HepG2 (cell line): ENCODE data around the gene RMI2. TPM values are rescaled to one million over a fixed set of nuclear protein-coding genes. Genes with fewer than 3 reads are reported as not detected.

Experiments
- ATAC-seq: fragments of 200-7000 bp; cut with Tn5 transposase; 3 replicates; pipeline ENCODE4 v1.9.1; 2020; ENCODE audit warnings: mild to moderate bottlenecking, moderate library complexity
- BruUV-seq: library from RNA; stranded (reverse); fragments of 400-500 nt; replicated peaks from 2 replicates; lab custom pipeline; 2021; lab: Mats Ljungman, UMichigan
- CTCF ChIA-PET: fragments of 300-600 bp; formaldehyde crosslinking; extraction: SDS; loops from one replicate; lab custom pipeline; 2021; ENCODE audit warnings: low total read pairs, inconsistent platforms, low intra/inter-chr PET ratio; lab: Yijun Ruan, JAX
- POLR2A ChIA-PET: fragments of 350-600 bp; sonication (Branson Sonifier 250); formaldehyde crosslinking; loops from one replicate; lab custom pipeline; 2020; ENCODE audit warnings: antibody characterized with exemption, inconsistent platforms; lab: Yijun Ruan, JAX
- DNase-seq: peaks from one replicate; pipeline ENCODE4 v3.0.0-alpha.2; 2015; ENCODE audit warnings: low spot score
- FAIRE-seq: peaks from 3 replicates; lab custom pipeline; 2011; peaks lifted over from hg19 to GRCh38; lab: Jason Lieb, UNC
- H2AFZ ChIP-seq: one replicate; pipeline ENCODE4 v1.6.1; 2011; ENCODE audit warnings: low read length, inconsistent platforms
- H3K27ac ChIP-seq: fragments of 300-600 bp; 3 replicates; pipeline ENCODE4 v1.8.0; 2011; ENCODE audit warnings: mixed run types, mild to moderate bottlenecking, mixed read lengths, low read length, inconsistent platforms; ENCODE audit not compliant: insufficient read depth; ENCODE audit errors: extremely low read length
- H3K27me3 ChIP-seq, 2 experiments: fragments of 200-600 bp in 1 of 2; 2 replicates in 1 of 2; 3 replicates in 1 of 2; pipeline versions ENCODE4 v1.6.0 to v1.8.0; 2011; ENCODE audit warnings: low read length in 2 of 2, mild to moderate bottlenecking in 2 of 2, moderate library complexity in 2 of 2, inconsistent platforms in 1 of 2; ENCODE audit not compliant: insufficient read depth in 2 of 2, control insufficient read depth in 1 of 2
- H3K36me3 ChIP-seq, 2 experiments: fragments of 200-600 bp in 1 of 2; replicated peaks in 1 of 2; 2 replicates in 1 of 2; 3 replicates in 1 of 2; pipeline versions ENCODE4 v1.5.1 to v1.8.0; 2011; ENCODE audit warnings: low read length in 2 of 2, inconsistent platforms in 1 of 2; ENCODE audit not compliant: insufficient read depth in 2 of 2, control insufficient read depth in 1 of 2
- H3K4me1 ChIP-seq: 2 replicates; pipeline ENCODE4 v1.5.1; 2012; ENCODE audit warnings: low read length, inconsistent platforms; ENCODE audit not compliant: insufficient read depth
- H3K4me2 ChIP-seq: 2 replicates; pipeline ENCODE4 v1.6.0; 2011; ENCODE audit warnings: low read depth, low read length, inconsistent platforms
- H3K4me3 ChIP-seq, 3 experiments: fragments of 200-600 bp in 1 of 3; sonication (generic), shearing (Covaris generic) in 1 of 3; replicated peaks in 1 of 3; 2 replicates each; pipeline ENCODE4 v1.5.1; 2011 to 2016; ENCODE audit warnings: low read length in 3 of 3, inconsistent platforms in 2 of 3, low read depth in 2 of 3, mild to moderate bottlenecking in 2 of 3, control low read depth in 1 of 3, mixed read lengths in 1 of 3; ENCODE audit not compliant: insufficient read depth in 1 of 3
- H3K79me2 ChIP-seq: one replicate; pipeline ENCODE4 v1.6.1; 2011; ENCODE audit warnings: low read length, inconsistent platforms; ENCODE audit not compliant: insufficient read depth
- H3K9ac ChIP-seq: 2 replicates; pipeline ENCODE4 v1.6.0; 2011; ENCODE audit warnings: mild to moderate bottlenecking, low read depth, low read length, inconsistent platforms; ENCODE audit not compliant: insufficient read depth
- H3K9me3 ChIP-seq: 2 replicates; pipeline ENCODE4 v1.5.1; 2012; ENCODE audit warnings: mild to moderate bottlenecking, low read length
- H4K20me1 ChIP-seq: 2 replicates; pipeline ENCODE4 v1.6.0; 2011; ENCODE audit warnings: inconsistent platforms, mild to moderate bottlenecking, low read length, moderate library complexity; ENCODE audit not compliant: insufficient read depth
- ARHGAP35 ChIP-seq: sonication (generic); formaldehyde crosslinking; IDR thresholded peaks from 2 replicates; pipeline ENCODE4 v1.9.0; 2022; ENCODE audit warnings: mild to moderate bottlenecking, inconsistent platforms, moderate library complexity, missing genetic modification reagents, borderline replicate concordance
- ATAD3A ChIP-seq: sonication (generic); formaldehyde crosslinking; IDR thresholded peaks from 2 replicates; pipeline ENCODE4 v1.4.0; 2020; ENCODE audit warnings: missing genetic modification reagents
- BRCA1 ChIP-seq: sonication (generic); formaldehyde crosslinking; IDR thresholded peaks from 2 replicates; pipeline ENCODE4 v1.4.0; 2020; ENCODE audit warnings: missing genetic modification reagents
- CAMTA2 ChIP-seq: sonication (generic); formaldehyde crosslinking; IDR thresholded peaks from 2 replicates; pipeline ENCODE4 v1.4.0; 2020; ENCODE audit warnings: mild to moderate bottlenecking, missing genetic modification reagents, borderline replicate concordance
- HNF4G ChIP-seq, 2 experiments: sonication (generic) in 1 of 2; formaldehyde crosslinking in 1 of 2; IDR thresholded peaks; 2 replicates each; pipeline versions ENCODE4 v1.4.0 to v1.6.1; 2011 to 2020; ENCODE audit warnings: borderline replicate concordance in 2 of 2, low read depth in 2 of 2, mild to moderate bottlenecking in 2 of 2, low read length in 1 of 2, missing genetic modification reagents in 1 of 2, moderate library complexity in 1 of 2
- IKZF5 ChIP-seq: IDR thresholded peaks from 2 replicates; pipeline ENCODE4 v1.6.1; 2018; ENCODE audit warnings: missing genetic modification reagents, mild to moderate bottlenecking, missing compliant biosample characterization
- KDM3A ChIP-seq: IDR thresholded peaks from 2 replicates; pipeline ENCODE4 v1.6.1; 2018; ENCODE audit warnings: low read depth, missing compliant biosample characterization
- NFE2L2 ChIP-seq: fragments of 150-350 bp; IDR thresholded peaks from 2 replicates; pipeline ENCODE4 v1.6.1; 2014; ENCODE audit warnings: low read length
- RFX5 ChIP-seq: IDR thresholded peaks from 2 replicates; pipeline ENCODE4 v1.6.1; 2011; ENCODE audit warnings: low read depth, low read length, improper control_type of control experiment
- TERF1 ChIP-seq: sonication (generic); formaldehyde crosslinking; IDR thresholded peaks from 2 replicates; pipeline ENCODE4 v1.8.0; 2022; ENCODE audit warnings: mild to moderate bottlenecking, missing genetic modification reagents, moderate library complexity
- ZBTB38 ChIP-seq: sonication (generic); formaldehyde crosslinking; IDR thresholded peaks from 2 replicates; pipeline ENCODE4 v1.5.1; 2020; ENCODE audit warnings: mild to moderate bottlenecking, missing genetic modification reagents
- ZNF768 ChIP-seq: sonication (generic); formaldehyde crosslinking; IDR thresholded peaks from 2 replicates; pipeline ENCODE4 v1.4.0; 2020; ENCODE audit warnings: missing genetic modification reagents
- WGBS: methylation state at CpG from one replicate; pipeline ENCODE4 v1.1.6; 2017; ENCODE audit warnings: low lambda C conversion rate; 5-methylcytosine and 5-hydroxymethylcytosine counted together
- in situ Hi-C: cut with HindIII; loops from 2 replicates; pipeline ENCODE4 v1.10.0; 2017; ENCODE audit warnings: low pct_unique_long_range_greater_than_20kb; ENCODE audit not compliant: extremely low pct_ligation_motif_present
- intact Hi-C: fragments of 100-400 bp; cut with micrococcal nuclease; formaldehyde crosslinking; loops from one replicate; pipeline ENCODE4 v1.10.0; 2022; ENCODE audit not compliant: unreplicated experiment
- polyA plus RNA-seq, 8 experiments: library from polyadenylated mRNA; depleted of rRNA in 3 of 8; stranded (reverse) in 7 of 8; unstranded in 1 of 8; fragments of >200 nt; fragmentation: Illumina TruSeq in 4 of 8; extraction: Trizol in 4 of 8; gene quantifications; 2 replicates each; pipeline versions ENCODE4 v1.2.1 to v1.2.3, GENCODE V29; 2011 to 2016; ENCODE audit warnings: low read depth in 4 of 8, missing spikeins in 1 of 8, mixed read lengths in 1 of 8; ENCODE audit not compliant: insufficient read depth in 1 of 8
- total RNA-seq, 5 experiments: library from RNA; depleted of rRNA; stranded (reverse); fragments of >200 nt; fragmentation: Illumina TruSeq; extraction: Trizol; gene quantifications; 2 replicates each; pipeline ENCODE4 v1.2.3, GENCODE V29; 2016; ENCODE audit warnings: low read depth in 1 of 5

Gene RMI2
- total and polyA plus RNA-seq, 2 of the 13 experiments (the other 11 are each of a cell fraction or from before 2014, with no cell fraction given): 24.5 to 55.7 TPM

GRCh38 chr16:11299865-11300559 is 45.2 kb upstream of the RMI2 start (continued):
- no peak for TF ChIP-seq TERF1
- TF ChIP-seq BRCA1: no peak
- TF ChIP-seq CAMTA2 (CRISPR knock-in tag): peak; percentile 94; the same call in 1 of the 2 replicates
- no peak for TF ChIP-seq ATAD3A (CRISPR knock-in tag)

DNA sequence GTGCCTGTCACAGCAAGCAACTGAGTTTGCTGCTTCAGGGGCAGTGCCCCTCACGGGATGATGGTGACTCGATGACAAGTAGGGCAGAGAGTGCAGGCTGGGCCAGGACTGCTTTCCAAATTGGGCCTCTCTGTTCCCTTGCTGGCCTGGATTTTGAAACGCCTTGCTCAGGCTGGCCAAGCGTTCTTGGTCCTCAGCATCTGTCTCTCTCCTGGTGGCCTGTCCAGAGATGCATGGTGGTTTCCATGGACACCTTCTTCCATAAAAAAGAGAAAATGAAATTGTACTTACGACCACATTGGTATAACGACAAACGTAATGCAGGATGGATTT is 44.7 kb upstream of the RMI2 start:
- H3K4me3 ChIP-seq: no peak overlapping the region
- peak; percentile 61; the same call in 1 of the 2 replicates for TF ChIP-seq ZBTB38 (CRISPR knock-in tag)
- TF ChIP-seq KDM3A: no peak
- TF ChIP-seq NFE2L2: no peak
- TF ChIP-seq ARHGAP35 (CRISPR knock-in tag): 0 out of 2 replicates have a peak, but pooled peaks have one; percentile 8
- TF ChIP-seq RFX5: no peak
- TF ChIP-seq IKZF5 (CRISPR knock-in tag): peak; percentile 17; the same call in 1 of the 2 replicates
- peak; percentile 74; the same call in 1 of the 2 replicates for TF ChIP-seq ZNF768
- TF ChIP-seq HNF4G (IDR thresholded peaks at IDR 0.05; ENCODE audit: borderline replicate concordance, low read depth, low read length): no peak
- TF ChIP-seq HNF4G (CRISPR knock-in tag; IDR thresholded peaks at IDR 0.05; ENCODE audit: borderline replicate concordance, low read depth): no peak
- TF ChIP-seq, all 625 proteins: peak for 4
- ATAC-seq (no peak), FAIRE-seq (no peak), DNase-seq (no peak)
- no peaks in the 10 kb centered on the region for H3K36me3 ChIP-seq
- in situ Hi-C loops: no loop called here
- ChIA-PET CTCF (no interaction called here), POLR2A (interaction anchor here (6.2 kb wide), 1 partner anchor 44 kb away, joined by 167 read pairs; the partner anchor contains the start of gene SOCS1)
- H4K20me1 ChIP-seq: no peaks in the 10 kb centered on the region
- H3K9me3 ChIP-seq: no peaks in the 10 kb centered on the region
- H3K79me2 ChIP-seq: no peaks in the 10 kb centered on the region
- H2AFZ ChIP-seq: no peak overlapping the region
- no peak overlapping the region; the same call in 1 of the 2 replicates for H3K4me2 ChIP-seq
- 74% methylated on average over 7 of the region's 7 CpGs for WGBS
- H3K9ac ChIP-seq: no peak overlapping the region
- BruUV-seq: no TSS peak
- peaks cover 85% of the 10 kb centered on the region for H3K4me1 ChIP-seq
- intact Hi-C loops: no loop called here
- H3K27me3 ChIP-seq: no peaks in the 10 kb centered on the region
- no peak overlapping the region for H3K27ac ChIP-seq
